Urinary bladder (tissue), 4 donors: ENCODE measurements around the gene PDCD11. TPM values are rescaled to one million over a fixed set of nuclear protein-coding genes. Genes with fewer than 3 reads are reported as not detected.
A peak's percentile ranks its signal among the peaks of the same experiment; 100 is the strongest.
"Not testable (repeated sequence)": the region's sequence is repeated elsewhere in the genome, so short reads cannot be mapped to it uniquely, and the experiment has no call there.

Experiments used
- DNase-seq: peaks from one replicate; pipeline ENCODE4 v3.0.0-alpha.2; 2015; ENCODE audit errors: extremely low spot score
- H3K27ac ChIP-seq: one replicate; pipeline ENCODE4 v1.5.1; 2013; ENCODE audit warnings: low read depth, mild to moderate bottlenecking, moderate library complexity
- H3K36me3 ChIP-seq: one replicate; pipeline ENCODE4 v1.6.1; 2013; ENCODE audit warnings: mild to moderate bottlenecking, moderate library complexity; ENCODE audit not compliant: insufficient read depth
- H3K4me1 ChIP-seq: one replicate; pipeline ENCODE4 v1.6.1; 2013; ENCODE audit warnings: mild to moderate bottlenecking, moderate library complexity; ENCODE audit not compliant: insufficient read depth
- H3K4me3 ChIP-seq: one replicate; pipeline ENCODE4 v1.5.1; 2013; ENCODE audit warnings: low read depth, low read length
- WGBS: extraction: QIAGEN DNeasy Blood & Tissue Kit; methylation state at CpG from one replicate; pipeline ENCODE4 v1.1.7; 2013; 5-methylcytosine and 5-hydroxymethylcytosine counted together
- polyA plus RNA-seq: library from polyadenylated mRNA; stranded (reverse); fragments of 200-250 nt; gene quantifications from one replicate; pipeline ENCODE4 v1.2.3, GENCODE V29; 2013
- total RNA-seq: library from RNA; depleted of rRNA; stranded (reverse); fragments of >200 nt; gene quantifications from one replicate; pipeline ENCODE4 v1.2.3, GENCODE V29; 2014
- donor health status: healthy with polysubstance abuse.
- donor health status: healthy.

PDCD11 gene
- total RNA-seq (19.7 TPM), polyA plus RNA-seq (14.9 TPM)

GRCh38 chr10:103396067-103396788 lies at the start of gene PDCD11, which contains the start of gene ATP5MK:
Gene PDCD11 (plus strand): TSS chr10:103396626. CDS start chr10:103398427, 1,801 bp downstream.
Gene ATP5MK (minus strand): TSS chr10:103396475. CDS start chr10:103392457, 4,018 bp downstream.
- peak; percentile 98 for DNase-seq
- WGBS: under 1% methylated on average over 56 of the region's 56 CpGs
- Histone ChIP-seq H3K27ac (peak within 1 kb of the TSS; percentile 74), H3K36me3 (no peaks in the 10 kb centered on the region), H3K4me1 (no peaks in the 10 kb centered on the region), H3K4me3 (peak within 1 kb of the TSS; percentile 86)

GRCh38 chr10:103350175-103350516 lies 46.3 kb upstream of the PDCD11 start:
- 45% methylated on average over 16 of the region's 16 CpGs for WGBS
- peak overlapping the region; percentile 74 for H3K27ac ChIP-seq
- no peaks in the 10 kb centered on the region for H3K4me1 ChIP-seq
- peaks cover 2% of the 10 kb centered on the region for H3K36me3 ChIP-seq
- peak overlapping the region; percentile 99 for H3K4me3 ChIP-seq
- DNase-seq: no peak

- H3K27ac ChIP-seq: peak within 1 kb of the TSS; percentile 74
- no peak for DNase-seq
- WGBS: under 1% methylated on average over 82 of the region's 82 CpGs
Measured at GRCh38 chr10:103350517-103351260, 45.7 kb upstream of the PDCD11 start, which contains the start of gene PCGF6. Gene PCGF6 (minus strand): TSS chr10:103351140. CDS start chr10:103351066, 74 bp downstream.

GRCh38 chr10:103353281-103353680 lies 43.1 kb upstream of the PDCD11 start:
- Histone ChIP-seq H3K36me3 (no peaks in the 10 kb centered on the region), H3K4me3 (no peak overlapping the region), H3K27ac (no peak overlapping the region), H3K4me1 (no peaks in the 10 kb centered on the region)
- 46% methylated on average over 2 of the region's 2 CpGs for WGBS
- DNase-seq: no peak

More at GRCh38 chr10:103350517-103351260, 45.7 kb upstream of the PDCD11 start, which contains the start of gene PCGF6:
- H3K36me3 ChIP-seq: peaks cover 2% of the 10 kb centered on the region
- peak within 1 kb of the TSS; percentile 99 for H3K4me3 ChIP-seq
- no peaks in the 10 kb centered on the region for H3K4me1 ChIP-seq

- not testable (repeated sequence) for H3K4me3 ChIP-seq, H3K27ac ChIP-seq, DNase-seq, H3K4me1 ChIP-seq, H3K36me3 ChIP-seq
- 92% methylated on average over 4 of the region's 4 CpGs for WGBS
Measured at GRCh38 chr10:103354567-103354966, 41.9 kb upstream of the PDCD11 start.

GRCh38 chr10:103355906-103356599 lies 40.4 kb upstream of the PDCD11 start:
- WGBS: 73% methylated on average over 5 of the region's 5 CpGs
- H3K4me3 ChIP-seq: no peak overlapping the region
- H3K27ac ChIP-seq: no peak overlapping the region
- H3K4me1 ChIP-seq: no peaks in the 10 kb centered on the region
- H3K36me3 ChIP-seq: no peaks in the 10 kb centered on the region
- DNase-seq: no peak

GRCh38 chr10:103359493-103359892 lies 36.9 kb upstream of the PDCD11 start:
- not testable (repeated sequence) for H3K4me1 ChIP-seq, H3K36me3 ChIP-seq, H3K4me3 ChIP-seq, DNase-seq, H3K27ac ChIP-seq
- WGBS: 97% methylated on average over 4 of the region's 4 CpGs

- H3K27ac ChIP-seq, DNase-seq, H3K36me3 ChIP-seq, H3K4me1 ChIP-seq, H3K4me3 ChIP-seq: not testable (repeated sequence)
- 93% methylated on average over 9 of the region's 9 CpGs for WGBS
Measured at GRCh38 chr10:103360791-103361190, 35.6 kb upstream of the PDCD11 start.

GRCh38 chr10:103367379-103367781 lies 29.0 kb upstream of the PDCD11 start:
- Histone ChIP-seq H3K4me1 (peaks cover 1% of the 10 kb centered on the region), H3K27ac (no peak overlapping the region), H3K36me3 (no peaks in the 10 kb centered on the region), H3K4me3 (no peak overlapping the region)
- DNase-seq: no peak
- 61% methylated on average over 10 of the region's 10 CpGs for WGBS

GRCh38 chr10:103367782-103368518 lies 28.5 kb upstream of the PDCD11 start, which contains the start of gene TAF5:
Gene TAF5 (plus strand): TSS chr10:103367976. CDS start chr10:103367990, 14 bp downstream.
- under 1% methylated on average over 81 of the region's 81 CpGs for WGBS
- peaks cover 1% of the 10 kb centered on the region for H3K4me1 ChIP-seq

GRCh38 chr10:103373544-103373943 lies 22.9 kb upstream of the PDCD11 start:
- 85% methylated on average over 3 of the region's 3 CpGs for WGBS
- Histone ChIP-seq H3K27ac (no peak overlapping the region), H3K4me1 (peaks cover 1% of the 10 kb centered on the region), H3K36me3 (no peaks in the 10 kb centered on the region), H3K4me3 (no peak overlapping the region)
- DNase-seq: no peak

More at GRCh38 chr10:103367782-103368518, 28.5 kb upstream of the PDCD11 start, which contains the start of gene TAF5:
- Histone ChIP-seq H3K4me3 (peak within 1 kb of the TSS; percentile 73), H3K36me3 (no peaks in the 10 kb centered on the region), H3K27ac (peak within 1 kb of the TSS; percentile 46)
- DNase-seq: peak; percentile 92

GRCh38 chr10:103374263-103374662 lies 22.2 kb upstream of the PDCD11 start:
- 91% methylated on average over 5 of the region's 5 CpGs for WGBS

GRCh38 chr10:103382769-103383168 lies 13.7 kb upstream of the PDCD11 start:
- H3K27ac ChIP-seq: no peak overlapping the region
- H3K36me3 ChIP-seq: peaks cover 3% of the 10 kb centered on the region
- no peak overlapping the region for H3K4me3 ChIP-seq
- H3K4me1 ChIP-seq: no peaks in the 10 kb centered on the region
- no peak for DNase-seq
- WGBS: 93% methylated on average over 5 of the region's 5 CpGs

More at GRCh38 chr10:103374263-103374662, 22.2 kb upstream of the PDCD11 start:
- H3K4me1 ChIP-seq: peaks cover 1% of the 10 kb centered on the region
- no peak overlapping the region for H3K27ac ChIP-seq
- H3K36me3 ChIP-seq: no peaks in the 10 kb centered on the region
- DNase-seq: no peak
- no peak overlapping the region for H3K4me3 ChIP-seq
